Omental fat pad (tissue), 4 donors: ENCODE results near the gene NISCH. TPM values are rescaled to one million over a fixed set of nuclear protein-coding genes. Genes with fewer than 3 reads are reported as not detected.

ENCODE experiments used
- ATAC-seq: fragments of 150-250 bp; one replicate; pipeline ENCODE4 v1.9.1; 2016; ENCODE audit warnings: mild to moderate bottlenecking, moderate library complexity; ENCODE audit not compliant: low FRiP score
- DNase-seq: peaks from one replicate; pipeline ENCODE4 v3.0.0-alpha.2; 2019; ENCODE audit warnings: low spot score
- CTCF ChIP-seq, 3 donors: fragments of 450-650 bp; IDR thresholded peaks; one replicate each; pipeline ENCODE4 v1.5.1; 2016 to 2017; ENCODE audit warnings: antibody characterized with exemption in 3 of 3, mild to moderate bottlenecking in 3 of 3, moderate library complexity in 2 of 3
- total RNA-seq, 4 donors: library from RNA; depleted of rRNA; stranded (reverse); fragments of >200 nt; gene quantifications; one replicate each; pipeline ENCODE4 v1.1.0, GENCODE V29; 2016

The NISCH gene
- total RNA-seq, 4 donors from 2014 or later = 59.8 to 82.3 (median 68.5) TPM

- TF ChIP-seq CTCF (IDR thresholded peaks at IDR 0.05) = no peak
- no peak for ATAC-seq
- DNase-seq = no peak
These were observed 61.2 kb downstream of the NISCH start for GRCh38 chr3:52516509-52517195.

GRCh38 chr3:52517796-52518722 is 62.7 kb downstream of the NISCH start:
- DNase-seq = no peak
- ATAC-seq = no peak
- no peak for TF ChIP-seq CTCF (IDR thresholded peaks at IDR 0.05)

- no peak for TF ChIP-seq CTCF (IDR thresholded peaks at IDR 0.05)
- DNase-seq (no peak), ATAC-seq (no peak)
These were observed 63.5 kb downstream of the NISCH start for GRCh38 chr3:52518723-52519444.

- no peak for ATAC-seq
- TF ChIP-seq CTCF (IDR thresholded peaks at IDR 0.05) = no peak
These were observed 64.2 kb downstream of the NISCH start for GRCh38 chr3:52519445-52520140.

GRCh38 chr3:52520141-52520667 is 64.8 kb downstream of the NISCH start:
- TF ChIP-seq CTCF (IDR thresholded peaks at IDR 0.05) = no peak
- no peak for DNase-seq
- no peak for ATAC-seq

More at GRCh38 chr3:52519445-52520140, 64.2 kb downstream of the NISCH start:
- DNase-seq = no peak
